ENCODE data around the gene SPRED2.

SPRED2 gene

DNA sequence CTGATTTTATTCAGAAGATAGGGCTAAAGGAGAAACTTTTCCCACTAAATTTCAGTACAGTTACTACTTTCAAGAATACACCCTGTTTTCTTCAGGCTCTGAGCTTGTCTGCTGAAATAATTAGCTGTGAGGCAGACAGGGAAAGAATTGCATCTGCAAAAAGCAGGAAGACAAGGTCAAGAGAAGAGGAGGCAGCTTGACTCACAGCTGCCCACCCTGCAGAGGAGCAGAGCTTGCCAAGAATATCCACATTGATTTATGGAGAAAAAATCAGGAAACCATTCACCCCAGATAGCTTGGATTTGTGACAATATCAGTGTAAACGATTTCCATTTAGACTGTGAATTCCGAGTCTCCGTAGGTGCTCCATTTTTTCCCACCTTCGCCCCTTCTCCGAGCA lies 155.8 kb downstream of the SPRED2 start:
- DNase-seq (ENCODE audit: low spot score): no peak

GRCh38 chr2:65275141-65275915 lies 157.1 kb downstream of the SPRED2 start:
- no peak for DNase-seq (ENCODE audit: low spot score)

GRCh38 chr2:65273344-65273743 lies 159.1 kb downstream of the SPRED2 start:
- no peak for DNase-seq (ENCODE audit: low spot score)

DNA sequence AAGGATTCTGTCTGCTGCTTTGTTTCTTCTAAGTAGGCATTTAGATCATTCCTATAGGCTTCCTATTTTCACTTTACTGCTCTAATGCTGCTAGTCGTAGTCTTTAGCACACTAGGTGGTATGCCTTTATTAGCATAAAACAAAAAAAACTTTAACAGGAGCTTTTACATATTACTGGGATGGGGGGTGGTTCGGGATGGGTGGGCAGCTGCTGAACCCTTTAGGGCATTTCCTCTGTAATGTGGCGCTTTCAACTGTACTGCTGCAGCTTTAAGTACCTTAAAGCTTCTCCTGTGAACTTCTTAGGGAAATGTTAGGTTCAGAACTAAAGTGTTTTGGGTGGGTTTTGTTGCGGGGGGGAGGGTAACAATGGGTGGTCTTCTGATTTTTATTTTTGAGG lies 163.4 kb downstream of the SPRED2 start:
- DNase-seq (ENCODE audit: low spot score): no peak

GRCh38 chr2:65267008-65267407 lies 165.4 kb downstream of the SPRED2 start:
- DNase-seq (ENCODE audit: low spot score): no peak

DNA sequence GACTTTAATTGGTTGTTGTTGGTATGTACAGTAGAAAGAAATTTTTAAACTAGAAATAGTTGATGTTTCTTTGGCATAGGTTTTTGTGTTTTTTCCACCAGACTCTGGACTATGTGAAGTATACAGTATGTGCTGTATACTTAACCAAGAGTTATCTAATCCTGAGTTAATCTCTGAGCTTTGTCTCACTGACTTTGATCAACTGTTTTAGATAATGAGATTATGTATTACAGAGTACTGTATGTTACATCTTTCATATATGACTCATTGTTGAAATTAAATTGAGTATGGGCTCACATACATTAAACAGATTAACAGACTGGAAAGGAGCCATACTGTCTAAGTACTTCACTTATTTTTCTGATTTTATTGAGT lies 166.7 kb downstream of the SPRED2 start:
- DNase-seq (ENCODE audit: low spot score): no peak

- DNase-seq (ENCODE audit: low spot score): peak; percentile 74
Measured at GRCh38 chr2:65264821-65265670, 167.4 kb downstream of the SPRED2 start.

DNA sequence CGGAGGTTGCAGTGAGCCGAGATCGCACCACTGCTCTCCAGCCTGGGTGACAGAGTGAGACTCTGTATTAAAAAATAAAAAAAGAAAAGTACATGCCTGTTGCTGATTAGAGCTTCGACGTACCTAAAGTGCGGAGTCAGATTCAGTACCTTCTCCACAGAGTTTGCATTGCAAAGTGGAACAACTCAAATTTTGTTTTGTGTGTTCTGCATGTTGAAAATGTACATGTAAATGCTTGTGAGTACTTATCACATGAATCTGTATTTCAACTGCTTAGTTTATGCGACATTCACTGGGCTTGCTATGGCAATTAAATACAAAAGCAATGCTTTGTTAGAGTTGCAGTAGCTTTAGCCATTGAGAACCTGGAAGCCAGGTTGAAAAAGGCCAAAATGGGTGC lies 168.4 kb downstream of the SPRED2 start:
- DNase-seq (ENCODE audit: low spot score): no peak

DNA sequence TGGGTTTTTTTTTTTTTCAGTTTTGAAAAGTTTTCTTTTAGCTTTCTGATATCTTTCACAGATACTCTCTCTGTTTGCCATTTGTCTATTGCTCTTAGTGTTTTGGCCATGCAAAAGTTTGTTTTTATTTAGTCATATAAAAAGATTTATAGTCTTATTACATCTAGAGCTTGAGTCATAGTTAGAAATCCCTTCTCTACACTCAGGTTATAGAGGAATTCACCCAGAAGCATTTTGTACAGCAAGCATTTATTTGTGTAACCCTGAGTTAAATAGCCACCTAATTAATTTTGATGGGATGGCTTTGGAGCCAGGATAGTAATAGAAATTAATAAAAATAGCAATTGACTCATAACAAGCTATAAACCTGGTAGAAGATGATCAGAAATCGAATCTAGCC lies 169.1 kb downstream of the SPRED2 start:
- no peak for DNase-seq (ENCODE audit: low spot score)

- no peak for DNase-seq (ENCODE audit: low spot score)
Measured at GRCh38 chr2:65261676-65262075, 170.7 kb downstream of the SPRED2 start.
